ENCODE results near the gene GSTO1.

GSTO1 gene

DNA sequence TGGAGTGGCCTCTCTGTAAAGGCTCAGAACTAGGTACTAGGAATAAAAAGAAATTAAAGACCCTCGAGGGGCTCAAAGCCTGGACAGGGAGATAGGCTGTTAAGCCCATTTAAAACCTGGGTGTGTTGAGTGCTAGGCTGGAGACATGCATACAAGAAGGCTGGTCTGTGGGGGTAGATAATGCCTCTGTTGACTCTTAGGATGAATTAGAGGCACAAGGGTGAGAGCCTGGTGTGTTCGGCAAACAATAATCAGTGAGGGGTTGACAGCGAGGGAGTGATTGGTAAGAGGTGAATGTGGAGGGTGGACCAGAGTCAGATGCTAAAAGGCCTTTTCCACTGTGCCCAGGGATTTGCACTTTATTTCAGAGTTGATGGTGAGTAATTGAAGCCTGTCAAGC, 27.0 kb downstream of the GSTO1 start:
- TF ChIP-seq, protein P1, sequence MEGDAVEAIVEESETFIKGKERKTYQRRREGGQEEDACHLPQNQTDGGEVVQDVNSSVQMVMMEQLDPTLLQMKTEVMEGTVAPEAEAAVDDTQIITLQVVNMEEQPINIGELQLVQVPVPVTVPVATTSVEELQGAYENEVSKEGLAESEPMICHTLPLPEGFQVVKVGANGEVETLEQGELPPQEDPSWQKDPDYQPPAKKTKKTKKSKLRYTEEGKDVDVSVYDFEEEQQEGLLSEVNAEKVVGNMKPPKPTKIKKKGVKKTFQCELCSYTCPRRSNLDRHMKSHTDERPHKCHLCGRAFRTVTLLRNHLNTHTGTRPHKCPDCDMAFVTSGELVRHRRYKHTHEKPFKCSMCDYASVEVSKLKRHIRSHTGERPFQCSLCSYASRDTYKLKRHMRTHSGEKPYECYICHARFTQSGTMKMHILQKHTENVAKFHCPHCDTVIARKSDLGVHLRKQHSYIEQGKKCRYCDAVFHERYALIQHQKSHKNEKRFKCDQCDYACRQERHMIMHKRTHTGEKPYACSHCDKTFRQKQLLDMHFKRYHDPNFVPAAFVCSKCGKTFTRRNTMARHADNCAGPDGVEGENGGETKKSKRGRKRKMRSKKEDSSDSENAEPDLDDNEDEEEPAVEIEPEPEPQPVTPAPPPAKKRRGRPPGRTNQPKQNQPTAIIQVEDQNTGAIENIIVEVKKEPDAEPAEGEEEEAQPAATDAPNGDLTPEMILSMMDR (IDR thresholded peaks at IDR 0.05; ENCODE audit: low read length, missing control alignments): no peak
- no peak overlapping the region for H3K4me3 ChIP-seq (replicated peaks; ENCODE audit: low read depth, low read length)
- no peak for DNase-seq (ENCODE audit: low read depth)

GRCh38 chr10:104284846-104285245, 30.2 kb downstream of the GSTO1 start:
- DNase-seq (ENCODE audit: low read depth): no peak

GRCh38 chr10:104286939-104287338, 32.2 kb downstream of the GSTO1 start:
- DNase-seq (ENCODE audit: low read depth): no peak
- TF ChIP-seq, protein P1 (IDR thresholded peaks at IDR 0.05; ENCODE audit: low read length, missing control alignments): no peak
- no peak overlapping the region for H3K4me3 ChIP-seq (replicated peaks; ENCODE audit: low read depth, low read length)

More at GRCh38 chr10:104284846-104285245, 30.2 kb downstream of the GSTO1 start:
- H3K4me3 ChIP-seq (replicated peaks; ENCODE audit: low read depth, low read length): no peak overlapping the region
- TF ChIP-seq, protein P1 (IDR thresholded peaks at IDR 0.05; ENCODE audit: low read length, missing control alignments): no peak

DNA sequence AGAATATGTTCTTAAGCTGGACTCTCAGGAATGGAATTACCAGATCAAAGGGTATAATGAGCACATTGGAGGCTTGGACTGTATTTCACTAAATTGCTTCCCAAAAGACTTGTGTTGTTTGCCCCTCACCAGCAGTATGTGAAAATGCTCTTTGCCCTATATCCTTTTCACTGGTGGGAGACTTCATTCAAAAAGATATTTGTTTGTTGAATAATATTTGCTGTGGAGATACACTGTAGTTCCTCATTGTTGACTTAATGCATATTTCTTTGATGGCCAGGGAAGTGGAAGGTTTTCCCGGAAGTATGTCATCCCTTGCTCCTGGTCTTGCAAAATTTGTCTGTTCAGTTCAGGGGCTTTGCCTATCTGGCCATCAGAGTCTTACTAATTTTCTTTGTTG, 33.7 kb downstream of the GSTO1 start:
- TF ChIP-seq, protein P1 (IDR thresholded peaks at IDR 0.05; ENCODE audit: low read length, missing control alignments): no peak
- H3K4me3 ChIP-seq (replicated peaks; ENCODE audit: low read depth, low read length): no peak overlapping the region
- DNase-seq (ENCODE audit: low read depth): peak; percentile 45

GRCh38 chr10:104291439-104291951, 36.8 kb downstream of the GSTO1 start:
- TF ChIP-seq, protein P1 (IDR thresholded peaks at IDR 0.05; ENCODE audit: low read length, missing control alignments): peak; percentile 99
- peak; percentile 91 for DNase-seq (ENCODE audit: low read depth)
- H3K4me3 ChIP-seq (replicated peaks; ENCODE audit: low read depth, low read length): no peak overlapping the region

DNA sequence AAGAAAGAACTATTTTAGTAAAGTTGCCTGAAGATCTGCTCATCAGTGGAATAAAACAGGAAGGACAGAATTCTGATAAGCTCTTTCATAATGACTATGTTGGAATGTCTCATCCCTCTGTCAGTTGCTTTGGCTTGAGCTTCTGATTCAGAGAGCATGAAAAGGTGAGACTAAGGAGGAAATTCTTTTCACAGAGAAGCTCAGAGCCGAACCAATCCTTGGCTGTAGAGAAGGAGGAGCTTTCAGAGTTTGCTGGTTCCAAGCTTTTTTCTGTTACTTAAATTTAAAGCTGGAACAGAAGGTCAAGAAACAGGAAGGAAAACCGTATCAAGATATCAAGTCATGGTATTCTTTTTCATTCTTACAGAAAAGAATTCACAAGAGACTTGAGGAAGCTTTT, 38.3 kb downstream of the GSTO1 start:
- DNase-seq (ENCODE audit: low read depth): peak; percentile 78
- TF ChIP-seq, protein P1 (IDR thresholded peaks at IDR 0.05; ENCODE audit: low read length, missing control alignments): no peak
- H3K4me3 ChIP-seq (replicated peaks; ENCODE audit: low read depth, low read length): no peak overlapping the region

DNA sequence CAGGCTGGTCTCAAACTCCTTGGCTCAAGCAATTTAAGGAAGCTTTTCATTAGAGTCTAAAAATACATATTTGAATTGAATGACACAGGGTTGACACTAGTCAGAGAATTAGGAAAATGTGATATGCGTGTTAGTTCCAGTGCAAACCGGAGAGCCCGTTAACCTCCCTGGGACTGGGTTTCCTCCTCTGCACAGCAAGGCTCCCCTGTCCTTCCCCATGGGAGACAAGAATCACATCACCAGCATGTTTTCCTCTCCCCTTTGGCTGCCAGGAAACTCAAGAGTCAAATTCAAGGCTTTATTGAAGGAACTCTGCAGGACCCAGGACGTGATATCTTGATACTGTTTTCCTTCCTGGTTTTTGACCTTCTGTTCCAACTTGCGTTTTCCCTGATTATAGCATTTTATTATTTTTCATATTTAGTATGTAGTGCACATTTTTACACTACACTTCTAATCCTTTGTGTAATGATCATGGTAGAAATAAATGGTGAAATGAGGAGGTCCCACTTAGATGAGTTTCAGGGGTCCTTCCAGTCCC, 39.2 kb downstream of the GSTO1 start:
- H3K4me3 ChIP-seq (replicated peaks; ENCODE audit: low read depth, low read length): no peak overlapping the region
- no peak for DNase-seq (ENCODE audit: low read depth)
- TF ChIP-seq, protein P1 (IDR thresholded peaks at IDR 0.05; ENCODE audit: low read length, missing control alignments): no peak

All from fibroblast of pulmonary artery (primary cell).